A549 treated with CpdA at 1 μM for 4 hours (cell line): ENCODE data around the gene TRIM5. TPM values are rescaled to one million over a fixed set of nuclear protein-coding genes. Genes with fewer than 3 reads are reported as not detected.

Source experiments
- total RNA-seq: library from RNA; stranded (reverse); fragments of 200-300 nt; extraction: Qiagen RNA extraction; gene quantifications from 5 replicates; pipeline ENCODE4 v1.2.3, GENCODE V29; 2022; ENCODE audit warnings: low read depth

Gene TRIM5
- 12.4 to 15.5 TPM (median 12.8 TPM) in 5 replicates for total RNA-seq

DNA sequence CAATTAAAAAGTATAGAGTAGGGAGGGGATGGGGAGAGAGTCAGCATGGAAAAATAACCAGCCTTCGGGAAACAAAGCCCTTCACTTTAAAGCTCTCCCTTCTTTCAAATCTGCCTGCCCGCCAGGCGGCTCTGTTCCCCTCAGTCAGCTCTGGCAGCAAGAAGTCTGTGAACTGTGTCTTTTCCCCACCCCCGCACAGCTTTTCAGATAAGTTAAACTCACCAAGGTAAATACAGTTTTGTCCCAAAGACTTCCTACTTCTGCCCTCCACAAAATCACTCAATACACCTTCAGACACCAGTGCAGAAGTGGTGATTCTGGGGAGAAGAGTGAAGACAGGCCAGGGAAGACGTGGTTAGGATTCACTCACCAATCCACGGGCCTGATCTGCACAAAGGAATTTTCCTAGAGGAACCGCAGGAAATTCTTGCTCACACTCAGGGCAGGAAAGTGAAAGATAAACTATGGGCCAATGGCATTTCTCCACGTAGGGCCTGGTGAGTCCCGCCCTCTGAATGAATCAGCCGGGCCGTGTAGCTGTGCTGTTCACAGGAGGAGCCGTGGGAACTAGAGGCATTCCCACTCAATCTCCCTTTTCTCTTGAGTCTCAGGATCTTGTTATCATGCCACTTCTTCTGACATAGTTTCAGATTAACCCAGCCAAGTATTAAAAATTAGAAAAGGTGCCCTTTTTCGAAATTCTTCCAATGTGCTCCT, at the start of gene TRIM5:
TRIM5 (minus strand) TSS at position 429 of the 717 bp plus-strand sequence. CDS start 4,897 bp downstream, outside the sequence.

GRCh38 chr11:5689551-5689983, 4.7 kb upstream of the TRIM5 start, which contains the start of gene TRIM22:
Gene TRIM22, plus strand, starts transcription at chr11:5689790. Its CDS starts 6,443 bp downstream, at chr11:5696233.

DNA sequence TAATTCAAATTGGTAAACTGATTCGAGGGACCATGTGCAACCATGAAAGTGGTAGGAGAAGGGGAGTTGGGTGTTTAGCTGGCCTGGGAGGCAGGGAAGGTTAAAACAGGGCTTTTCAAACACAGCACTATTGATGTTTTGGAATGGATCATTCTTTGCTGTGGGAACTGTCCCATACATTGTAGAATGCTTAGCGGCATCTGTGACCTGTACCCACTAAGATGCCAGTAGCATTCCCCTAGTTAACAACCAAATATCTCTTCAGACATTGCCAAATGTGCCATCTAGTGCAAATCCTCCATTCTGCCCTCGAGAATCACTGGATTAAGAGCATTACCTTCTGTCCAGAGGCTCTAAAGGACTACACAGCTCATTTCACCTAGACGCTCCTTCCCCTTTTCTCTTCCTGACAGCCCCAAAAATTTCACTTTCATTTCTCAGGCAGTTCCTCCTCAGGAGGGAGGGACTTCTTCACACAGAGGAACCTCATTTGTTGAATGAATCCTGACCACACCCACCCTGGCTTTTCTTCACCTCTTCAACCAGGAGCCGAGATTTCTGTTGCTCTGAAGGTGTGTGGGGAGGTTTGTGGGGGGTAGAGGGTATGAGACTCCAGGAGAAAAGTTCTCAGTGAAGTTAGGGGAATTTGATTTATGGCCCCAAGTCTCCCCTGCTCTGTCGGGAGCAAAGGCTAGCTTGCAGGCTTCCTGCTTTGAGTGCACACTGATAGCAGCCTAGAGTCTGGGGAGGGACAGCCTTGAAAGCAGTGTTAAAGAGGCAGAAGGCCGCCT, 60.2 kb downstream of the TRIM5 start, which contains the start of gene TRIM34:
TRIM34 (plus strand) TSS at position 513 of the 791 bp plus-strand sequence. CDS start 7,331 bp downstream, outside the sequence.

Other genes starting within 250 kb of the TRIM5 start
- gene OR51I1, start 243.6 kb downstream of the TRIM5 start, total RNA-seq: not detected in 5 replicates
- not detected in 5 replicates for gene OR51I2, start 235.8 kb downstream of the TRIM5 start, total RNA-seq
- not detected in 5 replicates for gene OR52D1, start 196.4 kb downstream of the TRIM5 start, total RNA-seq
- gene UBQLN3, start 175.1 kb downstream of the TRIM5 start, total RNA-seq: not detected in 5 replicates
- gene UBQLNL, start 168.4 kb downstream of the TRIM5 start, total RNA-seq: 0.08 to 0.20 TPM in 2 of 5 replicates, not detected in the others
- not detected in 5 replicates for gene OR52H1, start 136.5 kb downstream of the TRIM5 start, total RNA-seq
- gene OR52B6, start 104.2 kb downstream of the TRIM5 start, total RNA-seq: not detected in 5 replicates
- 10.8 to 14.1 TPM (median 11.6 TPM) in 5 replicates for gene TRIM6, start 88.4 kb downstream of the TRIM5 start, total RNA-seq
- 2.3 to 4.3 TPM (median 3.3 TPM) in 5 replicates for gene TRIM34, start 60.1 kb downstream of the TRIM5 start, total RNA-seq
- gene TRIM22, start 4.7 kb upstream of the TRIM5 start, total RNA-seq: 0.57 to 1.1 TPM (median 0.82 TPM) in 5 replicates
- gene OR56B1, start 51.4 kb upstream of the TRIM5 start, total RNA-seq: not detected in 5 replicates
- gene OR52N4, start 69.2 kb upstream of the TRIM5 start, total RNA-seq: not detected in 5 replicates
- gene OR52N5, start 98.3 kb upstream of the TRIM5 start, total RNA-seq: not detected in 5 replicates
- not detected in 5 replicates for gene OR52N1, start 106.2 kb upstream of the TRIM5 start, total RNA-seq
- gene OR52N2, start 123.8 kb upstream of the TRIM5 start, total RNA-seq: not detected in 5 replicates
- gene OR52E6, start 156.8 kb upstream of the TRIM5 start, total RNA-seq: not detected in 5 replicates
- not detected in 5 replicates for gene OR52E8, start 172.6 kb upstream of the TRIM5 start, total RNA-seq
- gene OR52E4, start 195.6 kb upstream of the TRIM5 start, total RNA-seq: not detected in 5 replicates
- gene OR52E5, start 208.1 kb upstream of the TRIM5 start, total RNA-seq: not detected in 5 replicates